HepG2 (cell line): ENCODE data around the gene CBFA2T2. TPM values are rescaled to one million over a fixed set of nuclear protein-coding genes. Genes with fewer than 3 reads are reported as not detected.
A peak's percentile ranks its signal among the peaks of the same experiment; 100 is the strongest.
"Not testable (repeated sequence)": the region's sequence is repeated elsewhere in the genome, so short reads cannot be mapped to it uniquely, and the experiment has no call there.

ENCODE experiments used
- ATAC-seq: fragments of 200-7000 bp; cut with Tn5 transposase; 3 replicates; pipeline ENCODE4 v1.9.1; 2020; ENCODE audit warnings: mild to moderate bottlenecking, moderate library complexity
- BruUV-seq: library from RNA; stranded (reverse); fragments of 400-500 nt; replicated peaks from 2 replicates; lab custom pipeline; 2021; lab: Mats Ljungman, UMichigan
- CTCF ChIA-PET: fragments of 300-600 bp; formaldehyde crosslinking; extraction: SDS; loops from one replicate; lab custom pipeline; 2021; ENCODE audit warnings: low total read pairs, inconsistent platforms, low intra/inter-chr PET ratio; lab: Yijun Ruan, JAX
- POLR2A ChIA-PET: fragments of 350-600 bp; sonication (Branson Sonifier 250); formaldehyde crosslinking; loops from one replicate; lab custom pipeline; 2020; ENCODE audit warnings: antibody characterized with exemption, inconsistent platforms; lab: Yijun Ruan, JAX
- DNase-seq: peaks from one replicate; pipeline ENCODE4 v3.0.0-alpha.2; 2015; ENCODE audit warnings: low spot score
- FAIRE-seq: peaks from 3 replicates; lab custom pipeline; 2011; peaks lifted over from hg19 to GRCh38; lab: Jason Lieb, UNC
- H2AFZ ChIP-seq: one replicate; pipeline ENCODE4 v1.6.1; 2011; ENCODE audit warnings: low read length, inconsistent platforms
- H3K27ac ChIP-seq: fragments of 300-600 bp; 3 replicates; pipeline ENCODE4 v1.8.0; 2011; ENCODE audit warnings: mixed run types, mild to moderate bottlenecking, mixed read lengths, low read length, inconsistent platforms; ENCODE audit not compliant: insufficient read depth; ENCODE audit errors: extremely low read length
- H3K27me3 ChIP-seq, 2 experiments: fragments of 200-600 bp in 1 of 2; 2 replicates in 1 of 2; 3 replicates in 1 of 2; pipeline versions ENCODE4 v1.6.0 to v1.8.0; 2011; ENCODE audit warnings: low read length in 2 of 2, mild to moderate bottlenecking in 2 of 2, moderate library complexity in 2 of 2, inconsistent platforms in 1 of 2; ENCODE audit not compliant: insufficient read depth in 2 of 2, control insufficient read depth in 1 of 2
- H3K36me3 ChIP-seq, 2 experiments: fragments of 200-600 bp in 1 of 2; replicated peaks in 1 of 2; 2 replicates in 1 of 2; 3 replicates in 1 of 2; pipeline versions ENCODE4 v1.5.1 to v1.8.0; 2011; ENCODE audit warnings: low read length in 2 of 2, inconsistent platforms in 1 of 2; ENCODE audit not compliant: insufficient read depth in 2 of 2, control insufficient read depth in 1 of 2
- H3K4me1 ChIP-seq: 2 replicates; pipeline ENCODE4 v1.5.1; 2012; ENCODE audit warnings: low read length, inconsistent platforms; ENCODE audit not compliant: insufficient read depth
- H3K4me2 ChIP-seq: 2 replicates; pipeline ENCODE4 v1.6.0; 2011; ENCODE audit warnings: low read depth, low read length, inconsistent platforms
- H3K4me3 ChIP-seq, 3 experiments: fragments of 200-600 bp in 1 of 3; sonication (generic), shearing (Covaris generic) in 1 of 3; replicated peaks in 1 of 3; 2 replicates each; pipeline ENCODE4 v1.5.1; 2011 to 2016; ENCODE audit warnings: low read length in 3 of 3, inconsistent platforms in 2 of 3, low read depth in 2 of 3, mild to moderate bottlenecking in 2 of 3, control low read depth in 1 of 3, mixed read lengths in 1 of 3; ENCODE audit not compliant: insufficient read depth in 1 of 3
- H3K79me2 ChIP-seq: one replicate; pipeline ENCODE4 v1.6.1; 2011; ENCODE audit warnings: low read length, inconsistent platforms; ENCODE audit not compliant: insufficient read depth
- H3K9ac ChIP-seq: 2 replicates; pipeline ENCODE4 v1.6.0; 2011; ENCODE audit warnings: mild to moderate bottlenecking, low read depth, low read length, inconsistent platforms; ENCODE audit not compliant: insufficient read depth
- H3K9me3 ChIP-seq: 2 replicates; pipeline ENCODE4 v1.5.1; 2012; ENCODE audit warnings: mild to moderate bottlenecking, low read length
- H4K20me1 ChIP-seq: 2 replicates; pipeline ENCODE4 v1.6.0; 2011; ENCODE audit warnings: inconsistent platforms, mild to moderate bottlenecking, low read length, moderate library complexity; ENCODE audit not compliant: insufficient read depth
- ARID5B ChIP-seq: IDR thresholded peaks from 2 replicates; pipeline ENCODE4 v1.4.0; 2020; ENCODE audit warnings: mild to moderate bottlenecking, missing genetic modification reagents
- DR1 ChIP-seq: sonication (generic); formaldehyde crosslinking; IDR thresholded peaks from 2 replicates; pipeline ENCODE4 v1.8.0; 2021; ENCODE audit warnings: mild to moderate bottlenecking, missing genetic modification reagents, inconsistent platforms
- FOXA1 ChIP-seq, 2 experiments: fragments of 450-650 bp in 1 of 2; sonication (generic) in 1 of 2; formaldehyde crosslinking in 1 of 2; IDR thresholded peaks; 2 replicates each; pipeline versions ENCODE4 v1.4.0 to v1.6.1; 2016 to 2020; ENCODE audit warnings: missing genetic modification reagents in 1 of 2
- ZNF777 ChIP-seq: sonication (generic); formaldehyde crosslinking; IDR thresholded peaks from 2 replicates; pipeline ENCODE4 v1.4.0; 2020; ENCODE audit warnings: missing genetic modification reagents
- WGBS: methylation state at CpG from one replicate; pipeline ENCODE4 v1.1.6; 2017; ENCODE audit warnings: low lambda C conversion rate; 5-methylcytosine and 5-hydroxymethylcytosine counted together
- in situ Hi-C: cut with HindIII; loops from 2 replicates; pipeline ENCODE4 v1.10.0; 2017; ENCODE audit warnings: low pct_unique_long_range_greater_than_20kb; ENCODE audit not compliant: extremely low pct_ligation_motif_present
- intact Hi-C: fragments of 100-400 bp; cut with micrococcal nuclease; formaldehyde crosslinking; loops from one replicate; pipeline ENCODE4 v1.10.0; 2022; ENCODE audit not compliant: unreplicated experiment
- polyA plus RNA-seq, 8 experiments: library from polyadenylated mRNA; depleted of rRNA in 3 of 8; stranded (reverse) in 7 of 8; unstranded in 1 of 8; fragments of >200 nt; fragmentation: Illumina TruSeq in 4 of 8; extraction: Trizol in 4 of 8; gene quantifications; 2 replicates each; pipeline versions ENCODE4 v1.2.1 to v1.2.3, GENCODE V29; 2011 to 2016; ENCODE audit warnings: low read depth in 4 of 8, missing spikeins in 1 of 8, mixed read lengths in 1 of 8; ENCODE audit not compliant: insufficient read depth in 1 of 8
- total RNA-seq, 5 experiments: library from RNA; depleted of rRNA; stranded (reverse); fragments of >200 nt; fragmentation: Illumina TruSeq; extraction: Trizol; gene quantifications; 2 replicates each; pipeline ENCODE4 v1.2.3, GENCODE V29; 2016; ENCODE audit warnings: low read depth in 1 of 5

CBFA2T2 gene
- total and polyA plus RNA-seq, 2 of the 13 experiments (the other 11 are each of a cell fraction or from before 2014, with no cell fraction given) = 6.3 to 21.2 TPM

- H3K36me3 ChIP-seq; H4K20me1 ChIP-seq; H3K27ac ChIP-seq; H3K9me3 ChIP-seq; ATAC-seq; in situ Hi-C loops; CTCF ChIA-PET; H3K79me2 ChIP-seq; H3K27me3 ChIP-seq; H3K4me3 ChIP-seq; DNase-seq; FAIRE-seq; H2AFZ ChIP-seq; BruUV-seq; H3K9ac ChIP-seq; TF ChIP-seq FOXA1 (IDR thresholded peaks at IDR 0.05): not testable (repeated sequence)
- Histone ChIP-seq H3K4me1 (peaks cover 44% of the 10 kb centered on the region), H3K4me2 (peak overlapping the region; percentile 48)
- 46% methylated on average over 7 of the region's 7 CpGs for WGBS
- intact Hi-C loops = loop anchor here (10.0 kb wide), 1 partner anchor 294 kb away; the partner anchor contains the start of gene ZNF341
- POLR2A ChIA-PET = interaction anchor here (1.3 kb wide), 1 partner anchor 50 kb away, joined by 6 read pairs; the partner anchor contains the start of gene CBFA2T2
- TF ChIP-seq ARID5B (0 out of 2 replicates have a peak, but pooled peaks have one; percentile 3), FOXA1 (CRISPR knock-in tag; IDR thresholded peaks at IDR 0.05) (0 out of 2 replicates have a peak, but pooled peaks have one; percentile 1), ZNF777 (CRISPR knock-in tag) (0 out of 2 replicates have a peak, but pooled peaks have one; percentile 6), DR1 (CRISPR knock-in tag) (0 out of 2 replicates have a peak, but pooled peaks have one; percentile 6)
Measured at GRCh38 chr20:33440562-33440961, 49.3 kb upstream of the CBFA2T2 start.
